Measurements from ENCODE around the gene OBSCN.

The OBSCN gene

DNA sequence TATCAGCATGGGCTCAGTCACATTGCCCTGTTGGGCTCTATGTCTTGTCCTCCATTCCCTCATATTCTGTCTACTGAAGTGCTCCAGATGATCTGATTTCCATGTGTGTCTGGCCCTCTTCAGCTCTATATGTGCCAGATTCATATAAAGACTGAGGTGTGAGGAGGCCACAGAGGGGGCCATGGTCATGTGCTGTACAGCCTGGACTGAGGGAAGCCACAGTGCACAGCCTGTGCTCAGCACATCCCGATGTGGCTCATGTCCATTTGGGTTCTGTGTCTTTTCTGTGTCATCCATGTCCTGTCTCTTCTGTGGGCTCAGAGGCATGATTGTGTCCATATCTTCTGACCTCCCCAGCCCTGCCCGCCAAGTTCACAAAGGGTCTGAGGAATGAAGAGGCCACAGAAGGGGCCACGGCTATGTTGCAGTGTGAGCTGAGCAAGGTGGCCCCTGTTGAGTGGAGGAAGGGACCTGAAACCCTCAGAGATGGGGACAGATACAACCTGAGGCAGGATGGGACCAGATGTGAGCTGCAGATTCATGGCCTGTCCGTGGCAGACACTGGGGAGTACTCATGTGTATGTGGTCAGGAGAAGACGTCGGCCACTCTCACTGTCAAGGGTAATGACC lies 97.0 kb downstream of the OBSCN start:
- TF ChIP-seq, protein P1, sequence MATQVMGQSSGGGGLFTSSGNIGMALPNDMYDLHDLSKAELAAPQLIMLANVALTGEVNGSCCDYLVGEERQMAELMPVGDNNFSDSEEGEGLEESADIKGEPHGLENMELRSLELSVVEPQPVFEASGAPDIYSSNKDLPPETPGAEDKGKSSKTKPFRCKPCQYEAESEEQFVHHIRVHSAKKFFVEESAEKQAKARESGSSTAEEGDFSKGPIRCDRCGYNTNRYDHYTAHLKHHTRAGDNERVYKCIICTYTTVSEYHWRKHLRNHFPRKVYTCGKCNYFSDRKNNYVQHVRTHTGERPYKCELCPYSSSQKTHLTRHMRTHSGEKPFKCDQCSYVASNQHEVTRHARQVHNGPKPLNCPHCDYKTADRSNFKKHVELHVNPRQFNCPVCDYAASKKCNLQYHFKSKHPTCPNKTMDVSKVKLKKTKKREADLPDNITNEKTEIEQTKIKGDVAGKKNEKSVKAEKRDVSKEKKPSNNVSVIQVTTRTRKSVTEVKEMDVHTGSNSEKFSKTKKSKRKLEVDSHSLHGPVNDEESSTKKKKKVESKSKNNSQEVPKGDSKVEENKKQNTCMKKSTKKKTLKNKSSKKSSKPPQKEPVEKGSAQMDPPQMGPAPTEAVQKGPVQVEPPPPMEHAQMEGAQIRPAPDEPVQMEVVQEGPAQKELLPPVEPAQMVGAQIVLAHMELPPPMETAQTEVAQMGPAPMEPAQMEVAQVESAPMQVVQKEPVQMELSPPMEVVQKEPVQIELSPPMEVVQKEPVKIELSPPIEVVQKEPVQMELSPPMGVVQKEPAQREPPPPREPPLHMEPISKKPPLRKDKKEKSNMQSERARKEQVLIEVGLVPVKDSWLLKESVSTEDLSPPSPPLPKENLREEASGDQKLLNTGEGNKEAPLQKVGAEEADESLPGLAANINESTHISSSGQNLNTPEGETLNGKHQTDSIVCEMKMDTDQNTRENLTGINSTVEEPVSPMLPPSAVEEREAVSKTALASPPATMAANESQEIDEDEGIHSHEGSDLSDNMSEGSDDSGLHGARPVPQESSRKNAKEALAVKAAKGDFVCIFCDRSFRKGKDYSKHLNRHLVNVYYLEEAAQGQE (IDR thresholded peaks at IDR 0.05; ENCODE audit: insufficient replicate concordance, low read depth): no peak
- no peak for TF ChIP-seq SPI1 (IDR thresholded peaks at IDR 0.05; ENCODE audit: borderline replicate concordance, low read depth)
- TF ChIP-seq CTCF (IDR thresholded peaks at IDR 0.05; ENCODE audit: insufficient read depth, low read length): no peak
- TF ChIP-seq POLR2AphosphoS5 (IDR thresholded peaks at IDR 0.05; ENCODE audit: low read depth): no peak
- TF ChIP-seq GABPA (IDR thresholded peaks at IDR 0.05; ENCODE audit: low read depth): no peak
- Histone ChIP-seq H3K27ac (replicated peaks) (no peak overlapping the region), H3K27me3 (ENCODE audit: insufficient read depth, poor library complexity, severe bottlenecking) (no peaks in the 10 kb centered on the region), H3K4me3 (replicated peaks; ENCODE audit: insufficient read depth, low read length) (no peak overlapping the region)
- DNase-seq (ENCODE audit: low read depth in 1 of 2, low spot score in 1 of 2): no peak

DNA sequence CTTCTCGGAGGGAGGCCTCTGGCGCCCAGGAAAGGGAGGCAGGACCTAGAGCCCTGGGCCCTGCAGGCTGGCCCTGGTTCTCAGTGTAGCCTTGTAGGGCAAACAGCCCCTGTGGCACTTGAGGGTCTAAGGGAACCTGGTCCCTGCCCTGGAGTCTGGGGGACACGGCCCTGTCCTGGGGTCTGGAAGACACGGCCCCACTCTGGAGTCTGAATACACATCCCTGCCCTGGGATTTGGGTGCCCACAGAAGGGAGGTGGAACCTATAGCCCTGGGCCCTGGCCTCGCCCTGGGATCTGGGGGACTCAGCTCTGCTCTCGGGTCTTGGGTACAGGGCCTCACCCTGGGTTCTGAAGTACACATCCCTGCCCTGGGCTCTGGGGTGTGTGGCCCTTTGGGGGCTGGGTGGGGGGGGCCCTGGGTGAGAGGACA lies 97.9 kb downstream of the OBSCN start:
- no peak overlapping the region for H3K27ac ChIP-seq (replicated peaks)
- no peak for DNase-seq (ENCODE audit: low read depth in 1 of 2, low spot score in 1 of 2)
- H3K27me3 ChIP-seq (ENCODE audit: insufficient read depth, poor library complexity, severe bottlenecking): no peaks in the 10 kb centered on the region
- H3K4me3 ChIP-seq (replicated peaks; ENCODE audit: insufficient read depth, low read length): no peak overlapping the region
- TF ChIP-seq SPI1 (IDR thresholded peaks at IDR 0.05; ENCODE audit: borderline replicate concordance, low read depth) (no peak), POLR2AphosphoS5 (IDR thresholded peaks at IDR 0.05; ENCODE audit: low read depth) (no peak), GABPA (IDR thresholded peaks at IDR 0.05; ENCODE audit: low read depth) (no peak), CTCF (IDR thresholded peaks at IDR 0.05; ENCODE audit: insufficient read depth, low read length) (no peak)
- TF ChIP-seq, protein P1 (IDR thresholded peaks at IDR 0.05; ENCODE audit: insufficient replicate concordance, low read depth): no peak

DNA sequence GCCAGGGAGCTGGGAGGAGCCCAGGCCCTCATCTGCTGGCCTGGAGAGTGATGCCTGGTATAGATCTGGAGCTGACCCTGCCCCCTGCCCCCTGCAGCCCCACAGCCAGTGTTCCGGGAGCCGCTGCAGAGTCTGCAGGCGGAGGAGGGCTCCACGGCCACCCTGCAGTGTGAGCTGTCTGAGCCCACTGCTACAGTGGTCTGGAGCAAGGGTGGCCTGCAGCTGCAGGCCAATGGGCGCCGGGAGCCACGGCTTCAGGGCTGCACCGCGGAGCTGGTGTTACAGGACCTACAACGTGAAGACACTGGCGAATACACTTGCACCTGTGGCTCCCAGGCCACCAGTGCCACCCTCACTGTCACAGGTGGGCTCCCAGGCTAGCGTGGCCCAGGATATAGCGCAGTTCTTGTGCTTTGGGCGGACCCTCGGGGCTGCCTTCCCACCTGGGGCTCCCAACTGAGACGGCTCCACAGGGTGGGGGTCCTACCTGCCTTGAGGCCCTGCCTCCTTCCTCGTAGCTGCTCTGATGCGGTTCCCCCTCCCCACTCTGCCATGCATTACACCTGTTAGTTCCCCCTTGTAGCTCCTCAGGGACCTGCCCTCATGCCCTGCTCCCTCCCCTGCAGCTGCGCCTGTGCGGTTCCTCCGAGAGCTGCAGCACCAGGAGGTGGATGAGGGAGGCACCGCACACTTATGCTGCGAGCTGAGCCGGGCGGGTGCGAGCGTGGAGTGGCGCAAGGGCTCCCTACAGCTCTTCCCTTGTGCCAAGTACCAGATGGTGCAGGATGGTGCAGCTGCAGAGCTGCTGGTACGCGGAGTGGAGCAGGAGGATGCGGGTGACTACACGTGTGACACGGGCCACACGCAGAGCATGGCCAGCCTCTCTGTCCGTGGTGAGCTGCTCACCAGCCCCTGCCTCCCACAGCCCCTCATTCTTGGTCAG lies 98.7 kb downstream of the OBSCN start:
- DNase-seq (ENCODE audit: low read depth in 1 of 2, low spot score in 1 of 2): no peak
- H3K27ac ChIP-seq (replicated peaks): no peak overlapping the region
- TF ChIP-seq SPI1 (IDR thresholded peaks at IDR 0.05; ENCODE audit: borderline replicate concordance, low read depth) (no peak), CTCF (IDR thresholded peaks at IDR 0.05; ENCODE audit: insufficient read depth, low read length) (no peak), GABPA (IDR thresholded peaks at IDR 0.05; ENCODE audit: low read depth) (no peak), POLR2AphosphoS5 (IDR thresholded peaks at IDR 0.05; ENCODE audit: low read depth) (no peak)
- TF ChIP-seq, protein P1 (IDR thresholded peaks at IDR 0.05; ENCODE audit: insufficient replicate concordance, low read depth): no peak
- no peaks in the 10 kb centered on the region for H3K27me3 ChIP-seq (ENCODE audit: insufficient read depth, poor library complexity, severe bottlenecking)
- H3K4me3 ChIP-seq (replicated peaks; ENCODE audit: insufficient read depth, low read length): no peak overlapping the region

Measured in HL-60 (cell line).